Astrocyte (in vitro differentiated cells and primary cell): ENCODE data around the gene TNC.
"Not testable (repeated sequence)": the region's sequence is repeated elsewhere in the genome, so short reads cannot be mapped to it uniquely, and the experiment has no call there.

Source experiments
- EZH2 ChIP-seq: IDR thresholded peaks from 2 replicates; pipeline ENCODE4 v1.6.1; 2012; ENCODE audit warnings: mild to moderate bottlenecking, low read length, inconsistent platforms; ENCODE audit not compliant: insufficient read depth
- TF ChIP-seq, protein P1 (sequence below): IDR thresholded peaks from 2 replicates; pipeline ENCODE4 v1.5.1; 2011; ENCODE audit warnings: low read depth, mild to moderate bottlenecking, inconsistent platforms, low read length, moderate library complexity; ENCODE audit not compliant: insufficient read depth

DNA sequence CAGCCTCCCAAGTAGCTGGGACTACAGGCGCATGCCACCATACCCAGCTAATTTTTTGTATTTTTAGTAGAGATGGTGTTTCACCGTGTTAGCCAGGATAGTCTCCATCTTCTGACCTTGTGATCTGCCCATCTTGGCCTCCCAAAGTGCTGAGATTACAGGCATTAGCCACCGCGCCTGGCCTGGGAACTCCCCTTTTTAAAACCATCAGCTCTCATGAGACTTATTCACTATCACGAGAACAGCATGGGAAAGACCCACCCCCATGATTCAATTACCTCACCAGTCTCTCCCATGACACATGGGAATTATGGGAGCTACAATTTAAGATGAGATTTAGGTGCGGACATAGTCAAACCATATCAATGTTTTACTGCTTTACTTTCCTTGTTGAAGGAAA is 10.8 kb upstream of the TNC start:
- not testable (repeated sequence) for TF ChIP-seq EZH2
- TF ChIP-seq, protein P1, sequence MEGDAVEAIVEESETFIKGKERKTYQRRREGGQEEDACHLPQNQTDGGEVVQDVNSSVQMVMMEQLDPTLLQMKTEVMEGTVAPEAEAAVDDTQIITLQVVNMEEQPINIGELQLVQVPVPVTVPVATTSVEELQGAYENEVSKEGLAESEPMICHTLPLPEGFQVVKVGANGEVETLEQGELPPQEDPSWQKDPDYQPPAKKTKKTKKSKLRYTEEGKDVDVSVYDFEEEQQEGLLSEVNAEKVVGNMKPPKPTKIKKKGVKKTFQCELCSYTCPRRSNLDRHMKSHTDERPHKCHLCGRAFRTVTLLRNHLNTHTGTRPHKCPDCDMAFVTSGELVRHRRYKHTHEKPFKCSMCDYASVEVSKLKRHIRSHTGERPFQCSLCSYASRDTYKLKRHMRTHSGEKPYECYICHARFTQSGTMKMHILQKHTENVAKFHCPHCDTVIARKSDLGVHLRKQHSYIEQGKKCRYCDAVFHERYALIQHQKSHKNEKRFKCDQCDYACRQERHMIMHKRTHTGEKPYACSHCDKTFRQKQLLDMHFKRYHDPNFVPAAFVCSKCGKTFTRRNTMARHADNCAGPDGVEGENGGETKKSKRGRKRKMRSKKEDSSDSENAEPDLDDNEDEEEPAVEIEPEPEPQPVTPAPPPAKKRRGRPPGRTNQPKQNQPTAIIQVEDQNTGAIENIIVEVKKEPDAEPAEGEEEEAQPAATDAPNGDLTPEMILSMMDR: not testable (repeated sequence)
